Fibroblast of lung (primary cell): ENCODE data around the gene SCARF1. TPM values are rescaled to one million over a fixed set of nuclear protein-coding genes. Genes with fewer than 3 reads are reported as not detected.

Experiments used
- DNase-seq, 2 donors: peaks; one replicate each; pipeline versions ENCODE4 v3.0.0 to v3.0.0-alpha.2; 2010; ENCODE audit warnings: low read depth in 2 of 2
- H2AFZ ChIP-seq: 2 replicates; pipeline ENCODE4 v1.5.1; 2012; ENCODE audit warnings: low read length, control low read depth, inconsistent platforms
- H3K27ac ChIP-seq: 2 replicates; pipeline ENCODE4 v1.5.1; 2011; ENCODE audit warnings: low read length, control low read depth; ENCODE audit not compliant: insufficient read depth
- H3K27me3 ChIP-seq: 2 replicates; pipeline ENCODE4 v1.5.1; 2011; ENCODE audit warnings: mild to moderate bottlenecking, low read length; ENCODE audit not compliant: control insufficient read depth, insufficient read depth
- H3K36me3 ChIP-seq: 2 replicates; pipeline ENCODE4 v1.5.1; 2011; ENCODE audit warnings: low read length; ENCODE audit not compliant: control insufficient read depth, insufficient read depth
- H3K4me1 ChIP-seq: 2 replicates; pipeline ENCODE4 v1.5.1; 2011; ENCODE audit warnings: low read length; ENCODE audit not compliant: control insufficient read depth, insufficient read depth; ENCODE audit errors: extremely low read depth
- H3K4me2 ChIP-seq: 2 replicates; pipeline ENCODE4 v1.5.1; 2011; ENCODE audit warnings: low read length, control low read depth; ENCODE audit not compliant: insufficient read depth; ENCODE audit errors: extremely low read depth
- H3K4me3 ChIP-seq, 4 experiments: fragments of 200-600 bp in 1 of 4; sonication (generic) in 1 of 4; replicated peaks in 1 of 4; 2 replicates each; pipeline ENCODE4 v1.5.1; 2011 to 2016; ENCODE audit warnings: low read length in 4 of 4, low read depth in 3 of 4, mild to moderate bottlenecking in 3 of 4, control low read depth in 2 of 4, inconsistent platforms in 1 of 4, mixed read lengths in 1 of 4; ENCODE audit not compliant: insufficient read depth in 1 of 4; ENCODE audit errors: control extremely low read depth in 1 of 4
- H3K79me2 ChIP-seq: 2 replicates; pipeline ENCODE4 v1.5.1; 2012; ENCODE audit warnings: mild to moderate bottlenecking, low read length, inconsistent platforms; ENCODE audit not compliant: control insufficient read depth, insufficient read depth
- H3K9ac ChIP-seq: 2 replicates; pipeline ENCODE4 v1.5.1; 2011; ENCODE audit warnings: mild to moderate bottlenecking, low read length, control low read depth; ENCODE audit not compliant: insufficient read depth
- H3K9me3 ChIP-seq: 2 replicates; pipeline ENCODE4 v1.5.1; 2012; ENCODE audit warnings: low read depth, low read length; ENCODE audit not compliant: control insufficient read depth, insufficient read depth
- H4K20me1 ChIP-seq: 2 replicates; pipeline ENCODE4 v1.5.1; 2011; ENCODE audit warnings: low read length; ENCODE audit not compliant: control insufficient read depth, insufficient read depth; ENCODE audit errors: extremely low read depth
- CTCF ChIP-seq, 2 donors: IDR thresholded peaks in 1 of 2; conservative IDR thresholded peaks in 1 of 2; 1 replicate in 1 of 2; 2 replicates in 1 of 2; pipeline ENCODE4 v1.5.1; 2011 to 2012; ENCODE audit warnings: low read length in 2 of 2, control low read depth in 1 of 2, inconsistent platforms in 1 of 2, low read depth in 1 of 2, mild to moderate bottlenecking in 1 of 2
- EZH2 ChIP-seq: IDR thresholded peaks from 2 replicates; pipeline ENCODE4 v1.5.1; 2012; ENCODE audit warnings: low read length, control low read depth, mild to moderate bottlenecking; ENCODE audit errors: missing control alignments
- polyA plus RNA-seq, 2 donors: library from polyadenylated mRNA; depleted of rRNA in 1 of 2; stranded (reverse) in 1 of 2; unstranded in 1 of 2; fragments of >200 nt; gene quantifications; 2 replicates each; pipeline ENCODE4 v1.2.1, GENCODE V29; 2011 to 2012; ENCODE audit warnings: missing spikeins in 1 of 2
- total RNA-seq: library from RNA; depleted of rRNA; stranded (reverse); fragments of >200 nt; gene quantifications from 2 replicates; pipeline ENCODE4 v1.2.1, GENCODE V29; 2014

Gene SCARF1
- total and polyA plus RNA-seq, 2 donors (not counting 1 experiment from before 2014, with no cell fraction given) = 0.99 to 2.4 TPM

GRCh38 chr17:1630662-1631061 lies 14.9 kb downstream of the SCARF1 start:
- no peak for DNase-seq
- no peak for TF ChIP-seq EZH2
- TF ChIP-seq CTCF (conservative IDR thresholded peaks at IDR 0.05 in 1 of 2, IDR thresholded peaks at IDR 0.05 in 1 of 2; ENCODE audit: low read depth in 1 of 2, low read length in 2 of 2) = no peak

GRCh38 chr17:1629504-1630310 lies 15.8 kb downstream of the SCARF1 start:
- peak overlapping the region; percentile 67 for H3K4me2 ChIP-seq
- H3K36me3 ChIP-seq = no peaks in the 10 kb centered on the region
- no peak for DNase-seq
- peaks cover 6% of the 10 kb centered on the region for H3K4me1 ChIP-seq
- no peaks in the 10 kb centered on the region for H3K79me2 ChIP-seq
- TF ChIP-seq EZH2 (no peak), CTCF (conservative IDR thresholded peaks at IDR 0.05 in 1 of 2, IDR thresholded peaks at IDR 0.05 in 1 of 2; ENCODE audit: low read depth in 1 of 2, low read length in 2 of 2) (peak; percentile 49 to 64)
- peaks cover 6% of the 10 kb centered on the region for H3K27me3 ChIP-seq
- no peak overlapping the region for H3K27ac ChIP-seq
- no peaks in the 10 kb centered on the region for H4K20me1 ChIP-seq
- H3K9me3 ChIP-seq = no peaks in the 10 kb centered on the region
- peak overlapping the region; percentile 42 to 80 (median 74) for H3K4me3 ChIP-seq
- H3K9ac ChIP-seq = no peak overlapping the region
- H2AFZ ChIP-seq = peak overlapping the region; percentile 61

More at GRCh38 chr17:1630662-1631061, 14.9 kb downstream of the SCARF1 start:
- H3K4me2 ChIP-seq = no peak overlapping the region
- no peak overlapping the region for H3K9ac ChIP-seq
- no peak overlapping the region for H3K4me3 ChIP-seq
- H3K36me3 ChIP-seq = no peaks in the 10 kb centered on the region
- no peaks in the 10 kb centered on the region for H3K79me2 ChIP-seq
- no peaks in the 10 kb centered on the region for H3K9me3 ChIP-seq
- H4K20me1 ChIP-seq = no peaks in the 10 kb centered on the region
- peaks cover 6% of the 10 kb centered on the region for H3K4me1 ChIP-seq
- peaks cover 6% of the 10 kb centered on the region for H3K27me3 ChIP-seq
- H2AFZ ChIP-seq = no peak overlapping the region
- H3K27ac ChIP-seq = no peak overlapping the region

GRCh38 chr17:1628856-1629503 lies 16.6 kb downstream of the SCARF1 start:
- no peak for TF ChIP-seq EZH2
- peak in 1 of 2 donors; percentile 16 for TF ChIP-seq CTCF (conservative IDR thresholded peaks at IDR 0.05 in 1 of 2, IDR thresholded peaks at IDR 0.05 in 1 of 2; ENCODE audit: low read depth in 1 of 2, low read length in 2 of 2)
- H3K27ac ChIP-seq = peak overlapping the region; percentile 75

More at GRCh38 chr17:1628856-1629503, 16.6 kb downstream of the SCARF1 start:
- peak; percentile 90 for DNase-seq
- Histone ChIP-seq H3K4me1 (peaks cover 6% of the 10 kb centered on the region), H3K9ac (peak overlapping the region; percentile 74), H4K20me1 (no peaks in the 10 kb centered on the region), H3K4me3 (peak overlapping the region; percentile 42 to 80 (median 74)), H3K4me2 (peak overlapping the region; percentile 98), H3K27me3 (peaks cover 6% of the 10 kb centered on the region), H3K9me3 (no peaks in the 10 kb centered on the region), H3K79me2 (no peaks in the 10 kb centered on the region), H2AFZ (no peak overlapping the region), H3K36me3 (no peaks in the 10 kb centered on the region)
